ENCODE results near the gene ELOVL6.
"Not testable (repeated sequence)": the region's sequence is repeated elsewhere in the genome, so short reads cannot be mapped to it uniquely, and the experiment has no call there.

The ELOVL6 gene

GRCh38 chr4:110196206-110196870 lies 2.1 kb downstream of the ELOVL6 start:
- DNase-seq: peak; percentile 29

- no peak for DNase-seq
Measured at GRCh38 chr4:110195561-110196205, 2.7 kb downstream of the ELOVL6 start.

- peak; percentile 75 for DNase-seq
Measured at GRCh38 chr4:110193822-110194761, 4.3 kb downstream of the ELOVL6 start.

- DNase-seq: not testable (repeated sequence)
Measured at GRCh38 chr4:110193287-110193686, 5.1 kb downstream of the ELOVL6 start.

DNA sequence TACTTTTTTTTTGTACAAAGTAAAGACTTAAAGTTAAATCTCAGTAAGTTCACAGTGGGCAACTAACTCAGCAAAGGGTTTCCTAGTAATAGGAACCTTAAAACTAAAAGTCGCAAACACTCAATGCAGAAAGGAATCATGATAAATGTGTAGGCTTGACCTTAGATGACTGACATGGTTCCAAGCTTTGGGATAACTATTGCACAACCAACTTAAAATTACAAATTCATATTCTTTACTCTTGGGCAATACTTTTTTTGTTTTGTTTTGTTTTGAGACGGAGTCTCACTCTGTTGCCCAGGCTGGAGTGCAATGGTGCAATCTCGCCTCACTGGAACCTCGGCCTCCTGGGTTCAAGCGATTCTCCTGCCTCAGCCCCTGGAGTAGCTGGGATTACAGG lies 8.2 kb downstream of the ELOVL6 start:
- DNase-seq: no peak

- DNase-seq: no peak
Measured at GRCh38 chr4:110188113-110188512, 10.3 kb downstream of the ELOVL6 start.

DNA sequence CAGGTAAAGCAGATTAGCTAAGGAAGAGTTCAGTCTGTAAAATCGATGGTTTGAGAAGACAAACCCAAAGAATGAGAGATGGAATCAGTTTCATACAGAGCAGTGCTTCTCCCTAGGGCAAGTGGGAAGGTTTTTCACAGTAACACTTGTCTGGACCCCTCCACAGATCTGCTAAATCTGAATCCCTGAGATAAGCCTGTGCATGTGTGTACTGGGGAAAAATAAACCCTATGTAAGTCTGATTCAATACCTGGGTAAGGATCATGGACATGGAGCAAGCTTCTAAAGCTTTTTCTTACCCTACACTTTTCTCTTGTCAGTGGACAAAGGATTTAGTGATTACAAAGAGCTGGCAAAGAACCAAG lies 13.6 kb downstream of the ELOVL6 start:
- DNase-seq: no peak

- DNase-seq: no peak
Measured at GRCh38 chr4:110184140-110184790, 14.2 kb downstream of the ELOVL6 start.

DNA sequence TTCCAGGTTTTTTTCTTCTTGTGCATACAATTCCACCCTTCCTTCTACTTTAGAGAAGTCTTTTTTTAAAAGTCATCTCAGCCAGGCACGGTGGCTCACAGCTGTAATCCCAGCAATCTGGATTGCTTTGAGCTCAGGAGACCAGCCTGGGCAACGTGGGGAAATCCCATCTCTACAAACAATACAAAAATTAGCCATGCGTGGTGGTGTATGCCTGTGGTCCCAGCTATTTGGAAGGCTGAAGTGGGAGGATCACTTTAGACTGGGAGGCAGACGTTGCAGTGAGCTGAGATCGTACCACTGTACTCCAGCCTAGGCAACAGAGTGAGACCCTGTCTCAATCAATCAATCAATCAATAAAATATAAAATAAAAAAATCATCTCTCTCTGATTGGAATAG lies 14.8 kb downstream of the ELOVL6 start:
- DNase-seq: no peak

DNA sequence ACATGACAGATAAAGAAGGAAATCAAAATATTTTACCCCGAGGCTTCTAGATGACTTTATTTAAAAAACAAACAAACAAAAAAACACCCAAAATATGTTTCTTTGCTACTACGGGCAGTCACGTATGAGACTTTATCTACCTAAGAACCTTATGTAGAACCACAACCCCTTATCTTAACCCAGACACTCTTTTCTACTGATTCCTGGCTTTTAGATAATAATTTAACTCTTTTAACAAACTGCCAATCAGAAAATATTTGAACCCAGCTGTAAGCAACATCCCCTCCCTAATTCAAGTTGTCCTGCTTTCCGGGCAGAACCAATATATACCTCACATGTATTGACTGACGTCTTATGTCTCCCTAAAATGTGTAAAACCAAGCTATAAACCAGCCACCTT lies 15.4 kb downstream of the ELOVL6 start:
- DNase-seq: no peak

DNA sequence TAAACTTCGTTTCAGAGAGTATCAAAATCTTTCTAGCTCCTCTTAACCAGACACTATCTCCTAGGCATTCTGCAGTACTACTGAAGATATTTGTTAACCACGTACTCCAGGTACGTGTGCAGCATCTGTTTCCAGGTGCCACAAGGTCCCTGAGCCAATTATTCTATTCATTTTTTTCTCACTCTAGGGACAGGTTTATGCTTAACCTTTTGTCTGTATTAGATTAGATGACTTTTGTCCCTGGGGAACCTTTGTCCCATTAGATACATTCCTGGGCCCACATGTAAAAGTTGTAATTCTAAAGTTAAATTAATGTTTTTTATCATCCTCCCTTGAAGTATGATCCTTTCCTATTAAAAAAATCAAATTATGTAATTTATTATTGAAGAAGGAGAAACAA lies 16.5 kb downstream of the ELOVL6 start:
- no peak for DNase-seq

- DNase-seq: no peak
Measured at GRCh38 chr4:110175634-110176033, 22.8 kb downstream of the ELOVL6 start.

DNA sequence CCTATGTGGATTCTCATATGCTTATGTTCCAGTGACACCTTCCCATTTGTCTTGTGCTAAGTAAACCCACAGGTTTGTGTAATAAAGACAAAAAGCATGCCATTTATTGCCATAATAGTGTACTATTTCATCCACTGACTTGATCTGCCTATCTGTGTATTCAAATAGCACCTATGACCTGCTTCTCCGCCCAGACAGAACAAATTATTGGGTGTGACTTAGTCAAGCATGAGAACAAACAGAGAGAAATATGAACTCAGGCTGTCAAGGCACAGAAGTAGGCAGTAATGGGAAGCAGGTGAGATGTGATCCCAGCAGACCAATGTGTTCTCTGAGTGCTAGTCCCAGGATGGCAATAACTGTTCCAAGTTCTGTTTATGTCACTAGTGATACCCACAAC lies 25.4 kb downstream of the ELOVL6 start:
- DNase-seq: no peak

GRCh38 chr4:110171971-110172370 lies 26.4 kb downstream of the ELOVL6 start:
- no peak for DNase-seq

- DNase-seq: no peak
Measured at GRCh38 chr4:110170861-110171260, 27.6 kb downstream of the ELOVL6 start.

- DNase-seq: peak; percentile 69
Measured at GRCh38 chr4:110165382-110166286, 32.8 kb downstream of the ELOVL6 start.

DNA sequence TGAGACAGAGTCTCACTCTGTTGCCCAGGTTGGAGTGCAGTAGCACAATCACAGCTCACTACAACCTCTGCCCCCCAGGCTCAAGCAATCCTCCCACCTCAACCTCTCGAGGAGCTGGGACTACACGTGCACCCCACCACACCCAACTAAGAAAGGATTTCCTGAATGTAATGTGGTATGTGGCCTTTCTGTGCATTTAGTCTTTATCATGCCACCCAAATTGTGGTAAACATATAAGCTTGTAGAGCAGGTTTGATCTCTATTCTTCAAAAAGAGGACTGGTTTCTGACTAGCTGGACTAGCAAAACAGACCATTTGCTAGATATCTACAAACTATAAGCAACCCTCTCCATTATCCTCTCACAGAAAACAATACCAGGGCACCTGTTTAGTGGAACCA lies 33.6 kb downstream of the ELOVL6 start:
- no peak for DNase-seq

DNA sequence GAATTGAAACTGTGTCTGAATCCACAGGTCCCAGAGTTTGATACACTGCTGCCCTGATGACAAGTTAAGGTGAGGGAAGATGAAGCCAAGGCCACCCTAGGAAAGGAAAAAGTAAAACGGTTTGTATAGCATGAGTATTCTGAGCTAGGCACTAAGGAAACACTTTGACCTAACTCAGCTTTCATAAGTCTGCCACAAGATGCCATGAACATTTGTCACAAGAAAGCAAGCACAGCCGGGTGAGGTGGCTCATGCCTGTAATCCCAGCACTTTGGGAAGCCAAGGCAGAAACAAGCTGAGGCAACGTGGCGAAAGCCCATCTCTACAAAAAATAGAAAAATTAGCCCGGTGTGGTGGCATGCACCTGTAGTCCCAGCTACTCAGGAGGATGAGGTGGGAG lies 34.2 kb downstream of the ELOVL6 start:
- DNase-seq: no peak

- DNase-seq: no peak
Measured at GRCh38 chr4:110163327-110164069, 34.9 kb downstream of the ELOVL6 start.

DNA sequence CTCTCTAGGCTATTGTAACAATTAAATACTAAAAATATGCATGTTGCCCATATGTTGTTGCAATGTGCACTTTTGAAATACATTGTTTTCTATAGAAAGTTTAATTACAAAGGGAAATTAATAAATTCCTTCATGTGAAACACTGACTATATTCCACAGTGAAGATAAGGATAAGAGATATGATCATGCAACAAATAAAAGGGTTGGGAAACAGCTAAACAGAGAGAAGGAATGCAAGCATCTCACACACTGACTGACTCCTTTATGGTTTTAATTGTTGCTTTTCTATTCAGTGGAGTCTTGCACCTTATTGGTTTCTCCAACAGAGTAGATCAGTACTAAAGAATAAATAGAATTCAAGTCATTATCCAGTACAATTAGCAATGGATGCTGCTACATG lies 37.8 kb downstream of the ELOVL6 start:
- DNase-seq: no peak

- DNase-seq: no peak
Measured at GRCh38 chr4:110159541-110159940, 38.9 kb downstream of the ELOVL6 start.

All from activated naive CD4-positive, alpha-beta T cell treated with anti-CD3 and anti-CD28 coated beads, Interleukin-2, amount 50 U/mL, for 16 hours (primary cell).